ENCODE data around the gene ECT2.
"Not testable (repeated sequence)": the region's sequence is repeated elsewhere in the genome, so short reads cannot be mapped to it uniquely, and the experiment has no call there.

Gene ECT2

GRCh38 chr3:172750368-172751174, at the start of gene ECT2:
TSS of gene ECT2 (plus strand) at chr3:172750726. CDS start at chr3:172754531, 3,805 bp downstream.
- DNase-seq (ENCODE audit: low read depth), result peak; percentile 100
- TF ChIP-seq CTCF (conservative IDR thresholded peaks at IDR 0.05; ENCODE audit: low read depth, low read length), result peak; percentile 76
- peak within 1 kb of the TSS; percentile 97 for H3K4me3 ChIP-seq (ENCODE audit: low read depth, low read length)

GRCh38 chr3:172700936-172701455, 49.5 kb upstream of the ECT2 start:
- DNase-seq (ENCODE audit: low read depth), result no peak
- TF ChIP-seq CTCF (conservative IDR thresholded peaks at IDR 0.05; ENCODE audit: low read depth, low read length), result no peak
- no peak overlapping the region for H3K4me3 ChIP-seq (ENCODE audit: low read depth, low read length)

- no peak for DNase-seq (ENCODE audit: low read depth)
- H3K4me3 ChIP-seq (ENCODE audit: low read depth, low read length), result no peak overlapping the region
- no peak for TF ChIP-seq CTCF (conservative IDR thresholded peaks at IDR 0.05; ENCODE audit: low read depth, low read length)
Measured at GRCh38 chr3:172701751-172702150, 48.8 kb upstream of the ECT2 start.

- DNase-seq (ENCODE audit: low read depth), result no peak
- no peak overlapping the region for H3K4me3 ChIP-seq (ENCODE audit: low read depth, low read length)
- TF ChIP-seq CTCF (conservative IDR thresholded peaks at IDR 0.05; ENCODE audit: low read depth, low read length), result no peak
Measured at GRCh38 chr3:172702256-172702655, 48.3 kb upstream of the ECT2 start.

- H3K4me3 ChIP-seq (ENCODE audit: low read depth, low read length); DNase-seq (ENCODE audit: low read depth): not testable (repeated sequence)
Measured at GRCh38 chr3:172702731-172703130, 47.8 kb upstream of the ECT2 start.

- H3K4me3 ChIP-seq (ENCODE audit: low read depth, low read length), result no peak overlapping the region
- DNase-seq (ENCODE audit: low read depth), result no peak
- no peak for TF ChIP-seq CTCF (conservative IDR thresholded peaks at IDR 0.05; ENCODE audit: low read depth, low read length)
Measured at GRCh38 chr3:172704001-172704400, 46.5 kb upstream of the ECT2 start.

GRCh38 chr3:172705170-172705569, 45.4 kb upstream of the ECT2 start:
- DNase-seq (ENCODE audit: low read depth), result no peak
- TF ChIP-seq CTCF (conservative IDR thresholded peaks at IDR 0.05; ENCODE audit: low read depth, low read length), result no peak
- no peak overlapping the region for H3K4me3 ChIP-seq (ENCODE audit: low read depth, low read length)

Measured in choroid plexus epithelial cell (primary cell).